AG04449 (cell line): ENCODE measurements around the gene MOG.
"Not testable (repeated sequence)": the region's sequence is repeated elsewhere in the genome, so short reads cannot be mapped to it uniquely, and the experiment has no call there.

Experiments used
- CTCF ChIA-PET: fragments of 350-600 bp; formaldehyde crosslinking; extraction: SDS; loops from one replicate; lab custom pipeline; 2021; ENCODE audit warnings: antibody characterized with exemption; lab: Yijun Ruan, JAX
- POLR2A ChIA-PET: fragments of 400-600, 350-600 bp; formaldehyde crosslinking; extraction: SDS; loops from one replicate; lab custom pipeline; 2020; ENCODE audit warnings: antibody characterized with exemption, inconsistent platforms; lab: Yijun Ruan, JAX
- DNase-seq: peaks from one replicate; pipeline ENCODE4 v3.0.0-alpha.2; 2010; ENCODE audit warnings: low read depth, low spot score
- H3K4me3 ChIP-seq: 2 replicates; pipeline ENCODE4 v1.5.1; 2011; ENCODE audit warnings: low read depth, mild to moderate bottlenecking, control low read depth, low read length
- CTCF ChIP-seq: IDR thresholded peaks from one replicate; pipeline ENCODE4 v1.5.1; 2011; ENCODE audit warnings: mild to moderate bottlenecking, moderate library complexity, low read length, control low read depth, inconsistent platforms; ENCODE audit not compliant: insufficient read depth; ENCODE audit errors: missing control alignments

The MOG gene

GRCh38 chr6:29667158-29667557, 10.3 kb downstream of the MOG start:
- TF ChIP-seq CTCF: no peak

GRCh38 chr6:29671026-29671425, 14.1 kb downstream of the MOG start:
- CTCF ChIA-PET: interaction anchor here (9.3 kb wide), 1 partner anchor 19 kb away, joined by 109 read pairs; no protein-coding TSS in a partner anchor
- no peak for DNase-seq

More at GRCh38 chr6:29667158-29667557, 10.3 kb downstream of the MOG start:
- CTCF ChIA-PET: interaction anchor here (2.1 to 23.3 kb wide), 2 partner anchors 10 to 29 kb away, joined by 7 to 692 read pairs; partner anchors contain the start of gene GABBR1
- POLR2A ChIA-PET: no interaction called here
- no peak for DNase-seq
- no peak overlapping the region for H3K4me3 ChIP-seq

GRCh38 chr6:29672116-29672515, 15.2 kb downstream of the MOG start:
- POLR2A ChIA-PET: not testable (repeated sequence)

More at GRCh38 chr6:29671026-29671425, 14.1 kb downstream of the MOG start:
- H3K4me3 ChIP-seq: no peak overlapping the region
- no peak for TF ChIP-seq CTCF
- POLR2A ChIA-PET: no interaction called here

GRCh38 chr6:29673161-29673560, 16.3 kb downstream of the MOG start:
- ChIA-PET POLR2A (no interaction called here), CTCF (interaction anchor here (9.3 kb wide), 1 partner anchor 21 kb away, joined by 109 read pairs; no protein-coding TSS in a partner anchor)
- DNase-seq: no peak
- TF ChIP-seq CTCF: no peak
- H3K4me3 ChIP-seq: no peak overlapping the region

More at GRCh38 chr6:29672116-29672515, 15.2 kb downstream of the MOG start:
- not testable (repeated sequence) for DNase-seq, H3K4me3 ChIP-seq
- CTCF ChIA-PET: interaction anchor here (1.5 to 9.3 kb wide), 2 partner anchors 20 to 24 kb away, joined by 5 to 109 read pairs; no protein-coding TSS in a partner anchor

- ChIA-PET POLR2A (no interaction called here), CTCF (interaction anchor here (9.3 kb wide), 1 partner anchor 22 kb away, joined by 109 read pairs; no protein-coding TSS in a partner anchor)
- TF ChIP-seq CTCF: no peak
- no peak for DNase-seq
- H3K4me3 ChIP-seq: no peak overlapping the region
Measured at GRCh38 chr6:29674008-29674407, 17.1 kb downstream of the MOG start.

- CTCF ChIA-PET: interaction anchor here (1.1 to 9.3 kb wide), 3 partner anchors 9 to 23 kb away, joined by 3 to 109 read pairs (median 7); no protein-coding TSS in a partner anchor
- no peak for DNase-seq
- POLR2A ChIA-PET: no interaction called here
- no peak for TF ChIP-seq CTCF
- H3K4me3 ChIP-seq: no peak overlapping the region
Measured at GRCh38 chr6:29675561-29675960, 18.7 kb downstream of the MOG start.

GRCh38 chr6:29676981-29677601, 20.2 kb downstream of the MOG start:
- H3K4me3 ChIP-seq: no peak overlapping the region
- no peak for TF ChIP-seq CTCF
- DNase-seq: no peak
- ChIA-PET POLR2A (no interaction called here), CTCF (interaction anchor here (1.0 to 9.3 kb wide), 5 partner anchors 11 to 29 kb away, joined by 3 to 109 read pairs (median 3); no protein-coding TSS in a partner anchor)
